HepG2 (cell line): ENCODE measurements around the gene ISG20L2. TPM values are rescaled to one million over a fixed set of nuclear protein-coding genes. Genes with fewer than 3 reads are reported as not detected.

Experiments used
- CCDC6 ChIP-seq: sonication (generic); formaldehyde crosslinking; IDR thresholded peaks from 2 replicates; pipeline ENCODE4 v1.8.1; 2022; ENCODE audit warnings: mild to moderate bottlenecking, missing genetic modification reagents, moderate library complexity
- CENPT ChIP-seq: sonication (generic); formaldehyde crosslinking; IDR thresholded peaks from 2 replicates; pipeline ENCODE4 v1.8.0; 2022; ENCODE audit warnings: low read depth, mild to moderate bottlenecking, moderate library complexity, missing genetic modification reagents
- KLF16 ChIP-seq, 2 experiments: sonication (generic) in 1 of 2; formaldehyde crosslinking in 1 of 2; IDR thresholded peaks; 2 replicates each; pipeline versions ENCODE4 v1.6.1 to v1.8.0; 2016 to 2023; ENCODE audit warnings: missing genetic modification reagents in 2 of 2, missing compliant biosample characterization in 1 of 2
- MAF1 ChIP-seq: sonication (generic); formaldehyde crosslinking; IDR thresholded peaks from 2 replicates; pipeline ENCODE4 v1.5.0; 2020; ENCODE audit warnings: missing genetic modification reagents, borderline replicate concordance
- SOX13 ChIP-seq, 3 experiments: fragments of 450-650 bp in 1 of 3; sonication (generic) in 1 of 3; formaldehyde crosslinking in 1 of 3; IDR thresholded peaks in 2 of 3; conservative IDR thresholded peaks in 1 of 3; 2 replicates each; pipeline versions ENCODE4 v1.5.0 to v1.6.1; 2016 to 2020; ENCODE audit warnings: antibody characterized with exemption in 1 of 3, mild to moderate bottlenecking in 1 of 3, missing compliant biosample characterization in 1 of 3, missing genetic modification reagents in 1 of 3, moderate library complexity in 1 of 3
- SRSF4 ChIP-seq: fragments of 200-400 bp; formaldehyde crosslinking; IDR thresholded peaks from one replicate; pipeline ENCODE4 v1.6.1; 2018; ENCODE audit warnings: mild to moderate bottlenecking, low read depth, low read length, moderate library complexity; ENCODE audit not compliant: poor library complexity, severe bottlenecking
- TOE1 ChIP-seq: sonication (generic); formaldehyde crosslinking; IDR thresholded peaks from 2 replicates; pipeline ENCODE4 v1.4.0; 2020; ENCODE audit warnings: mild to moderate bottlenecking, missing genetic modification reagents
- ZFP36L2 ChIP-seq: sonication (generic); formaldehyde crosslinking; IDR thresholded peaks from 2 replicates; pipeline ENCODE4 v1.4.0; 2020; ENCODE audit warnings: missing genetic modification reagents
- ZNF598 ChIP-seq: sonication (generic); formaldehyde crosslinking; IDR thresholded peaks from 2 replicates; pipeline ENCODE4 v1.5.1; 2020; ENCODE audit warnings: mild to moderate bottlenecking, missing genetic modification reagents, borderline replicate concordance
- ZNF7 ChIP-seq: IDR thresholded peaks from 2 replicates; pipeline ENCODE4 v1.6.1; 2016; ENCODE audit warnings: missing biosample characterization, missing genetic modification reagents
- polyA plus RNA-seq, 8 experiments: library from polyadenylated mRNA; depleted of rRNA in 3 of 8; stranded (reverse) in 7 of 8; unstranded in 1 of 8; fragments of >200 nt; fragmentation: Illumina TruSeq in 4 of 8; extraction: Trizol in 4 of 8; gene quantifications; 2 replicates each; pipeline versions ENCODE4 v1.2.1 to v1.2.3, GENCODE V29; 2011 to 2016; ENCODE audit warnings: low read depth in 4 of 8, missing spikeins in 1 of 8, mixed read lengths in 1 of 8; ENCODE audit not compliant: insufficient read depth in 1 of 8
- total RNA-seq, 5 experiments: library from RNA; depleted of rRNA; stranded (reverse); fragments of >200 nt; fragmentation: Illumina TruSeq; extraction: Trizol; gene quantifications; 2 replicates each; pipeline ENCODE4 v1.2.3, GENCODE V29; 2016; ENCODE audit warnings: low read depth in 1 of 5
- TF ChIP-seq, protein P1 (sequence below): sonication (generic); formaldehyde crosslinking; IDR thresholded peaks from 2 replicates; pipeline ENCODE4 v1.4.0; 2020; ENCODE audit warnings: mild to moderate bottlenecking, missing genetic modification reagents, borderline replicate concordance
- TF ChIP-seq, protein P2 (sequence below): sonication (generic); formaldehyde crosslinking; IDR thresholded peaks from 2 replicates; pipeline ENCODE4 v1.5.0; 2020; ENCODE audit warnings: missing genetic modification reagents
- TF ChIP-seq, protein P3 (sequence below): sonication (generic); formaldehyde crosslinking; IDR thresholded peaks from 2 replicates; pipeline ENCODE4 v1.8.0; 2022; ENCODE audit warnings: missing genetic modification reagents, low read depth, mild to moderate bottlenecking, borderline replicate concordance
- TF ChIP-seq, protein P4 (sequence below): sonication (generic); formaldehyde crosslinking; IDR thresholded peaks from 2 replicates; pipeline ENCODE4 v1.4.0; 2020; ENCODE audit warnings: mild to moderate bottlenecking, missing genetic modification reagents

Gene ISG20L2
- total and polyA plus RNA-seq, 2 of the 13 experiments (the other 11 are each of a cell fraction or from before 2014, with no cell fraction given): 19.8 to 21.3 TPM

DNA sequence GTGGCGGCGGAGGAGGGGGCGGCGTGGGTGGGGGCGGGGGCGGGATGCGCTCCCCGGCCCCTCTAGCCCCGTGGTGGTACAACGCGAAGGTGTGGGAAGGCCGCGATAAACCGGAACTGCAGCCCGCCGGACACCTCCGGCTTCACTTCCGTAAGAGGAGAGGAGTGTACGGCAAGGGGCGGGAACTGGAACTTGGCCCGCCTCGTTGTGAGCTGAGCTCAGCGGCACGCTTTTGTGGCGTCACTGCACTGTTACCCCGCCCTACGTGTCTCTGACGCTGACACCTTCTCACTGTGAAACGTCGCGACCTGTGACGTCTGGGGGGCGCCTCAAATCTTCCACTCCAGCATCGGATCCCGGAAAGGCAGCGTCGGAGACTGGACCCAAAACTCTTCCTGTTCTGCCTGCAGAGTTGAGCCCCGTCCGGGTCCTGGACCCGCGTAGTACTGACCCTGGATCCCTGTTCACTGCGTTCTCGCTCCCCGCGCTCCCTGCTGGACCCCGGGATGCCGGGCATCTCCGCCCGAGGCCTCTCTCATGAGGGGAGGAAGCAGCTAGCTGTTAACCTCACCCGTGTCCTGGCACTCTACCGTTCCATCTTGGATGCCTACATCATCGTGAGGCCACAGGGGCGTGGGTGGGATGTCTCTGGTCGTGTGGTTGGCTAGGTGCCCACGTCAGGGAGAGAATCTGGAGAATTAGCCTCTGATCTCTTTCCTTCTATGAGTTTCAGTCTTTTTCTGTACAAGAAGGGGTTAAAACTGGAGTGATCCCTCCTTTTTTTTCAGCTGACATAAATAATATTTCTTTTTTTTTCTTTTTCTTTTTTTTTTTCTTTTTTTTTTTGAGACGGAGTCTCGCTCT, at the start of gene ISG20L2 (continued):
- TF ChIP-seq ZNF598 (CRISPR knock-in tag): 0 out of 2 replicates have a peak, but pooled peaks have one; percentile 38
- TF ChIP-seq, protein P1, sequence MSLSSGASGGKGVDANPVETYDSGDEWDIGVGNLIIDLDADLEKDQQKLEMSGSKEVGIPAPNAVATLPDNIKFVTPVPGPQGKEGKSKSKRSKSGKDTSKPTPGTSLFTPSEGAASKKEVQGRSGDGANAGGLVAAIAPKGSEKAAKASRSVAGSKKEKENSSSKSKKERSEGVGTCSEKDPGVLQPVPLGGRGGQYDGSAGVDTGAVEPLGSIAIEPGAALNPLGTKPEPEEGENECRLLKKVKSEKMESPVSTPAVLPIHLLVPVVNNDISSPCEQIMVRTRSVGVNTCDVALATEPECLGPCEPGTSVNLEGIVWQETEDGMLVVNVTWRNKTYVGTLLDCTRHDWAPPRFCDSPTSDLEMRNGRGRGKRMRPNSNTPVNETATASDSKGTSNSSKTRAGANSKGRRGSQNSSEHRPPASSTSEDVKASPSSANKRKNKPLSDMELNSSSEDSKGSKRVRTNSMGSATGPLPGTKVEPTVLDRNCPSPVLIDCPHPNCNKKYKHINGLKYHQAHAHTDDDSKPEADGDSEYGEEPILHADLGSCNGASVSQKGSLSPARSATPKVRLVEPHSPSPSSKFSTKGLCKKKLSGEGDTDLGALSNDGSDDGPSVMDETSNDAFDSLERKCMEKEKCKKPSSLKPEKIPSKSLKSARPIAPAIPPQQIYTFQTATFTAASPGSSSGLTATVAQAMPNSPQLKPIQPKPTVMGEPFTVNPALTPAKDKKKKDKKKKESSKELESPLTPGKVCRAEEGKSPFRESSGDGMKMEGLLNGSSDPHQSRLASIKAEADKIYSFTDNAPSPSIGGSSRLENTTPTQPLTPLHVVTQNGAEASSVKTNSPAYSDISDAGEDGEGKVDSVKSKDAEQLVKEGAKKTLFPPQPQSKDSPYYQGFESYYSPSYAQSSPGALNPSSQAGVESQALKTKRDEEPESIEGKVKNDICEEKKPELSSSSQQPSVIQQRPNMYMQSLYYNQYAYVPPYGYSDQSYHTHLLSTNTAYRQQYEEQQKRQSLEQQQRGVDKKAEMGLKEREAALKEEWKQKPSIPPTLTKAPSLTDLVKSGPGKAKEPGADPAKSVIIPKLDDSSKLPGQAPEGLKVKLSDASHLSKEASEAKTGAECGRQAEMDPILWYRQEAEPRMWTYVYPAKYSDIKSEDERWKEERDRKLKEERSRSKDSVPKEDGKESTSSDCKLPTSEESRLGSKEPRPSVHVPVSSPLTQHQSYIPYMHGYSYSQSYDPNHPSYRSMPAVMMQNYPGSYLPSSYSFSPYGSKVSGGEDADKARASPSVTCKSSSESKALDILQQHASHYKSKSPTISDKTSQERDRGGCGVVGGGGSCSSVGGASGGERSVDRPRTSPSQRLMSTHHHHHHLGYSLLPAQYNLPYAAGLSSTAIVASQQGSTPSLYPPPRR (CRISPR knock-in tag): no peak
- TF ChIP-seq CENPT (CRISPR knock-in tag): no peak
- no peak; the same call in 1 of the 2 replicates for TF ChIP-seq CCDC6 (CRISPR knock-in tag)
- no peak for TF ChIP-seq ZFP36L2 (CRISPR knock-in tag)
- TF ChIP-seq, protein P2, sequence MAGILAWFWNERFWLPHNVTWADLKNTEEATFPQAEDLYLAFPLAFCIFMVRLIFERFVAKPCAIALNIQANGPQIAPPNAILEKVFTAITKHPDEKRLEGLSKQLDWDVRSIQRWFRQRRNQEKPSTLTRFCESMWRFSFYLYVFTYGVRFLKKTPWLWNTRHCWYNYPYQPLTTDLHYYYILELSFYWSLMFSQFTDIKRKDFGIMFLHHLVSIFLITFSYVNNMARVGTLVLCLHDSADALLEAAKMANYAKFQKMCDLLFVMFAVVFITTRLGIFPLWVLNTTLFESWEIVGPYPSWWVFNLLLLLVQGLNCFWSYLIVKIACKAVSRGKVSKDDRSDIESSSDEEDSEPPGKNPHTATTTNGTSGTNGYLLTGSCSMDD (CRISPR knock-in tag): no peak
- TF ChIP-seq MAF1: no peak
- TF ChIP-seq ZNF7 (CRISPR knock-in tag): no peak
- TF ChIP-seq, protein P3, sequence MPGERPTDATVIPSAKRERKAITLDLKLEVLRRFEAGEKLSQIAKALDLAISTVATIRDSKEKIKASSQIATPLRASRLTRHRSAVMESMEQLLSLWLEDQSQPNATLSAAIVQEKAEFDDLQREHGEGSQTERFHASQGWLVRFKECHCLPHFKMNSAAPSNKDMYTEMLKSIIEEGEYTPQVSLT: no peak
- TF ChIP-seq, protein P4, sequence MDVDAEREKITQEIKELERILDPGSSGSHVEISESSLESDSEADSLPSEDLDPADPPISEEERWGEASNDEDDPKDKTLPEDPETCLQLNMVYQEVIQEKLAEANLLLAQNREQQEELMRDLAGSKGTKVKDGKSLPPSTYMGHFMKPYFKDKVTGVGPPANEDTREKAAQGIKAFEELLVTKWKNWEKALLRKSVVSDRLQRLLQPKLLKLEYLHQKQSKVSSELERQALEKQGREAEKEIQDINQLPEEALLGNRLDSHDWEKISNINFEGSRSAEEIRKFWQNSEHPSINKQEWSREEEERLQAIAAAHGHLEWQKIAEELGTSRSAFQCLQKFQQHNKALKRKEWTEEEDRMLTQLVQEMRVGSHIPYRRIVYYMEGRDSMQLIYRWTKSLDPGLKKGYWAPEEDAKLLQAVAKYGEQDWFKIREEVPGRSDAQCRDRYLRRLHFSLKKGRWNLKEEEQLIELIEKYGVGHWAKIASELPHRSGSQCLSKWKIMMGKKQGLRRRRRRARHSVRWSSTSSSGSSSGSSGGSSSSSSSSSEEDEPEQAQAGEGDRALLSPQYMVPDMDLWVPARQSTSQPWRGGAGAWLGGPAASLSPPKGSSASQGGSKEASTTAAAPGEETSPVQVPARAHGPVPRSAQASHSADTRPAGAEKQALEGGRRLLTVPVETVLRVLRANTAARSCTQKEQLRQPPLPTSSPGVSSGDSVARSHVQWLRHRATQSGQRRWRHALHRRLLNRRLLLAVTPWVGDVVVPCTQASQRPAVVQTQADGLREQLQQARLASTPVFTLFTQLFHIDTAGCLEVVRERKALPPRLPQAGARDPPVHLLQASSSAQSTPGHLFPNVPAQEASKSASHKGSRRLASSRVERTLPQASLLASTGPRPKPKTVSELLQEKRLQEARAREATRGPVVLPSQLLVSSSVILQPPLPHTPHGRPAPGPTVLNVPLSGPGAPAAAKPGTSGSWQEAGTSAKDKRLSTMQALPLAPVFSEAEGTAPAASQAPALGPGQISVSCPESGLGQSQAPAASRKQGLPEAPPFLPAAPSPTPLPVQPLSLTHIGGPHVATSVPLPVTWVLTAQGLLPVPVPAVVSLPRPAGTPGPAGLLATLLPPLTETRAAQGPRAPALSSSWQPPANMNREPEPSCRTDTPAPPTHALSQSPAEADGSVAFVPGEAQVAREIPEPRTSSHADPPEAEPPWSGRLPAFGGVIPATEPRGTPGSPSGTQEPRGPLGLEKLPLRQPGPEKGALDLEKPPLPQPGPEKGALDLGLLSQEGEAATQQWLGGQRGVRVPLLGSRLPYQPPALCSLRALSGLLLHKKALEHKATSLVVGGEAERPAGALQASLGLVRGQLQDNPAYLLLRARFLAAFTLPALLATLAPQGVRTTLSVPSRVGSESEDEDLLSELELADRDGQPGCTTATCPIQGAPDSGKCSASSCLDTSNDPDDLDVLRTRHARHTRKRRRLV (CRISPR knock-in tag): no peak
- no peak for TF ChIP-seq SRSF4
- no peak for TF ChIP-seq TOE1 (CRISPR knock-in tag)
- TF ChIP-seq SOX13 (IDR thresholded peaks at IDR 0.05): no peak
- no peak for TF ChIP-seq SOX13 (CRISPR knock-in tag; conservative IDR thresholded peaks at IDR 0.05 in 1 of 2, IDR thresholded peaks at IDR 0.05 in 1 of 2)
- TF ChIP-seq KLF16 (CRISPR knock-in tag; IDR thresholded peaks at IDR 0.05): 0 out of 4 replicates have a peak, but pooled peaks of 1 of the 2 experiments have one; percentile 37
